Parathyroid adenoma (tissue), 2 donors: Measurements from ENCODE around the gene CABCOCO1.

Experiments
- H2AFZ ChIP-seq: fragments of 300-600 bp; sonication (generic); one replicate; pipeline ENCODE4 v1.7.0; 2017; ENCODE audit warnings: antibody characterized with exemption, mild to moderate bottlenecking
- H3K27ac ChIP-seq: fragments of 300-600 bp; sonication (generic); one replicate; pipeline ENCODE4 v1.7.0; 2017
- H3K27me3 ChIP-seq: fragments of 300-600 bp; sonication (generic); one replicate; pipeline ENCODE4 v1.7.0; 2017; ENCODE audit warnings: low read length; ENCODE audit not compliant: control insufficient read depth, insufficient read depth
- H3K36me3 ChIP-seq: fragments of 300-600 bp; sonication (generic); one replicate; pipeline ENCODE4 v1.7.0; 2017; ENCODE audit warnings: low read length; ENCODE audit not compliant: control insufficient read depth, insufficient read depth
- H3K4me1 ChIP-seq: fragments of 300-600 bp; sonication (generic); one replicate; pipeline ENCODE4 v1.7.0; 2017; ENCODE audit warnings: control low read depth
- H3K4me2 ChIP-seq: fragments of 300-600 bp; sonication (generic); one replicate; pipeline ENCODE4 v1.7.0; 2017; ENCODE audit warnings: low read length
- H3K4me3 ChIP-seq: fragments of 300-600 bp; sonication (generic); one replicate; pipeline ENCODE4 v1.7.0; 2017; ENCODE audit warnings: low read depth, low read length
- H3K79me2 ChIP-seq: fragments of 300-600 bp; sonication (generic); one replicate; pipeline ENCODE4 v1.7.0; 2017; ENCODE audit warnings: control low read depth
- H3K9ac ChIP-seq: fragments of 300-600 bp; sonication (generic); one replicate; pipeline ENCODE4 v1.7.0; 2017; ENCODE audit warnings: mild to moderate bottlenecking
- H3K9me3 ChIP-seq: fragments of 300-600 bp; sonication (generic); one replicate; pipeline ENCODE4 v1.7.0; 2017; ENCODE audit warnings: low read length; ENCODE audit not compliant: control insufficient read depth
- CTCF ChIP-seq: fragments of 300-600 bp; sonication (generic); IDR thresholded peaks from one replicate; pipeline ENCODE4 v1.7.0; 2017; ENCODE audit warnings: antibody characterized with exemption, mild to moderate bottlenecking
- donor health status: primary hyperparathyroidism.

The CABCOCO1 gene

GRCh38 chr10:61742812-61743211 lies 80.1 kb downstream of the CABCOCO1 start:
- H3K4me3 ChIP-seq: no peak overlapping the region
- H3K4me1 ChIP-seq: no peaks in the 10 kb centered on the region
- no peaks in the 10 kb centered on the region for H3K36me3 ChIP-seq
- H3K27me3 ChIP-seq: no peaks in the 10 kb centered on the region
- no peaks in the 10 kb centered on the region for H3K9me3 ChIP-seq
- no peak overlapping the region for H3K27ac ChIP-seq
- H3K9ac ChIP-seq: no peak overlapping the region
- H3K4me2 ChIP-seq: no peak overlapping the region
- no peak for TF ChIP-seq CTCF
- H3K79me2 ChIP-seq: no peaks in the 10 kb centered on the region
- H2AFZ ChIP-seq: no peak overlapping the region

GRCh38 chr10:61744469-61744868 lies 81.7 kb downstream of the CABCOCO1 start:
- no peak overlapping the region for H3K9ac ChIP-seq
- no peak overlapping the region for H3K4me3 ChIP-seq
- H3K4me2 ChIP-seq: no peak overlapping the region
- H3K9me3 ChIP-seq: no peaks in the 10 kb centered on the region
- H2AFZ ChIP-seq: no peak overlapping the region
- no peaks in the 10 kb centered on the region for H3K79me2 ChIP-seq
- TF ChIP-seq CTCF: no peak
- no peaks in the 10 kb centered on the region for H3K27me3 ChIP-seq
- H3K4me1 ChIP-seq: no peaks in the 10 kb centered on the region
- H3K27ac ChIP-seq: no peak overlapping the region
- no peaks in the 10 kb centered on the region for H3K36me3 ChIP-seq

GRCh38 chr10:61746377-61746776 lies 83.6 kb downstream of the CABCOCO1 start:
- Histone ChIP-seq H3K79me2 (no peaks in the 10 kb centered on the region), H3K4me1 (no peaks in the 10 kb centered on the region), H3K36me3 (no peaks in the 10 kb centered on the region), H3K4me2 (no peak overlapping the region), H3K9ac (no peak overlapping the region), H3K27me3 (no peaks in the 10 kb centered on the region), H3K4me3 (no peak overlapping the region), H2AFZ (no peak overlapping the region), H3K27ac (no peak overlapping the region), H3K9me3 (no peaks in the 10 kb centered on the region)
- TF ChIP-seq CTCF: no peak

- Histone ChIP-seq H2AFZ (no peak overlapping the region), H3K9ac (no peak overlapping the region), H3K4me2 (no peak overlapping the region), H3K36me3 (no peaks in the 10 kb centered on the region), H3K27me3 (no peaks in the 10 kb centered on the region), H3K4me1 (no peaks in the 10 kb centered on the region), H3K9me3 (no peaks in the 10 kb centered on the region), H3K27ac (no peak overlapping the region), H3K79me2 (no peaks in the 10 kb centered on the region), H3K4me3 (no peak overlapping the region)
- TF ChIP-seq CTCF: no peak
These were observed 84.6 kb downstream of the CABCOCO1 start for GRCh38 chr10:61747307-61747706.

- H3K4me1 ChIP-seq: no peaks in the 10 kb centered on the region
- H3K9ac ChIP-seq: no peak overlapping the region
- H3K27ac ChIP-seq: no peak overlapping the region
- no peak overlapping the region for H3K4me2 ChIP-seq
- H3K4me3 ChIP-seq: no peak overlapping the region
- no peaks in the 10 kb centered on the region for H3K9me3 ChIP-seq
- H3K27me3 ChIP-seq: no peaks in the 10 kb centered on the region
- no peak for TF ChIP-seq CTCF
- H3K79me2 ChIP-seq: no peaks in the 10 kb centered on the region
- no peak overlapping the region for H2AFZ ChIP-seq
- no peaks in the 10 kb centered on the region for H3K36me3 ChIP-seq
These were observed 86.6 kb downstream of the CABCOCO1 start for GRCh38 chr10:61749291-61749690.
